IPS DF 4.7 (cell line): ENCODE data around the gene ZNF672.
"Not testable (repeated sequence)": the region's sequence is repeated elsewhere in the genome, so short reads cannot be mapped to it uniquely, and the experiment has no call there.

Experiments
- DNase-seq: peaks from one replicate; pipeline ENCODE4 v3.0.0-alpha.2; 2013; ENCODE audit warnings: low spot score; ENCODE audit errors: extremely low read depth

Gene ZNF672

DNA sequence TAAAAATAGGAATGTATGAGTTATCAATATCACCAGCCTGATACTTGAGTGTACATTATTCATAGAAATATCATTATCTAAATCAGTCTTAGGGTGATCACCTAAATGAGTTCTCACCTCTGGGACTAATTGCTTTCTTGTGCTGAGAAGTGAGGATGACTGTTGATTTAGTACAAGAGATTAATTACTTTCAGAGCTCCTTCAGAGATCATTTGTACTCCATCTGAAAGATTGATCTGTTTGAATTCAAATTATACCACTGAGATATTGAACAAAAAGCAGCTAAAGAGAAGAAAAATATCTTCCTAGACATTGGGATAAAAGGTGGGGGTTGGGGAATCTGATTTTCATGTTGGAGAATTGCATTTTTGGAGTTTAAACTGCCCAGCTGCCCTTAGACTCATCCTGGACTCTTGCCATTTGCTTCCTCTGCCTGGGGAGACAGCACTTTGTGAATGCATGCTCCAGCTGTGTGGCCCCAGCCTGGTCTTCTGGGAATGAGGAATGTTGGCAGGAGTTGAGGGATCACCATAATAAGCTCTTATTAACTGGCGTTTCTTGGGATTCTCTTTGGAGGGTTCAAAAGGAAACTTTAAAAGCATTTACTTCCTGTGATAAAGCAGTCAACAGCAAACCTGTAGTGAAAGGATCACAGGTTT lies 48.3 kb downstream of the ZNF672 start:
- DNase-seq: no peak

DNA sequence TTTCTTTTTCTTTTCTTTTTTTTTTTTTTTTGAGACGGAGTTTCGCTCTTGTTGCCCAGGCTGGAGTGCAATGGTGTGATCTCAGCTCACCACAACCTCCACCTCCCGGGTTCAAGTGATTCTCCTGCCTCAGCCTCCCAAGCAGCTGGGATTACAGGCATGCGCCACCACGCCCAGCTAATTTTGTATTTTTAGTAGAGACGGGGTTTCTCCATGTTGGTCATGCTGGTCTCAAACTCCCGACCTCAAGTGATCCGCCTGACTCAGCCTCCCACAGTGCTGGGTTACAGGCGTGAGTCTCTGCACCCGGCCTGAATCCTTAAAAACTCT lies 51.9 kb downstream of the ZNF672 start:
- DNase-seq: not testable (repeated sequence)

DNA sequence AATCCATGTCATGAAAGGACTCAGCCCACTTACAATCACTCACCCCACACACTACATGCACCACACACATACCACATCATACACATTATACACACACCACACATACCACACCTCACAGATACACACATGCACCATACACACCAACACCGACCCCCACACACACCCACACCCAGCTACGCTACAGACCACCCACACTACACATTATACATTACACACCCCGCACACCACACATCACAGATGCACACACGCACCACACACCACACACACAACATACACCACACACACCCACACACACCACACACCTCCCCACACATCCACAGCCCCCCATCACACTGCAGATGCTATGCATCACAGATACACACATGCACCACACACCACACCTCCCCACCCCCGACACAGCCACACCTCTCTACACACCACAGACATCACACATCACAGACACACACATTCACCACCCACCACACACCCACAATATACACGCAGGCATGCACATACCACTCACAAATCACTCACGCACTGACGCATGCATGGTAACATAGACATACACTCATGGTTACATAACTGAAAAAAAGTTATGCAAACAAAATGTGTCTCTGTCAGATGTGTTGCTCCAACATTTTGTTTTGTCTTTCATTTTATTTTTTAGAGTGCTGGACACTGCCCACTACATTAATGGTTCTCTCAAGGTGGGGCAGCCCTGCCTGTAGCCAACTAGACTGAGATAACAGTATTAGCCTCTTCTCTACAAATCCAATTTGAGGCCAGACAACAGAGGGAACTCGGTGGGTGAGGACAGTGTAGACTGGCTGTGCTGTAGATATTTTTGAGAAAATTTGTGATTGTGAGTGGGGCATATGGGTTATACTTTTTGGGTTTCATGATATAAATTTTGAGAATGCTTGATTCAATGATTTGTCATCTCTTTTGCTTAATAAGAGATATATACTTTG lies 52.8 kb downstream of the ZNF672 start:
- DNase-seq: no peak

DNA sequence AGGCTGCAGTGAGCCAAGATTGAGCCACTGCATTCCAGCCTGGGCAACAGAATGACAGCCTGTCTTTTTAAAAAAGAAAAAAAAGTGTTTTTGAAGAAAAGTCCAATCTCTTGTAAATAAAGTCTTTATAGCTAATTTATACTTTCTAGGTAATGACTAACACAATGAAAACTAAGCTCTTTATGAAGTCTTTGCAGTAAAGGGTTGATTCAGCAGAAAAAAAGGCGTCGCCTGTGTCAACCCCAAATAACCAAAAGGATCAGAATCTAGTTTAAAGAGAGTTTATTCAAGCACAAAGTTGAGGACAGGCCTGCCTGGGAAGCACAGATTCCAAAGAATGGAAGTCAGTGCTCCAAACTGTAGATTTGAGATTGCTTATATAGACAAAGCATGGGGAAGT lies 53.7 kb downstream of the ZNF672 start:
- DNase-seq: no peak

DNA sequence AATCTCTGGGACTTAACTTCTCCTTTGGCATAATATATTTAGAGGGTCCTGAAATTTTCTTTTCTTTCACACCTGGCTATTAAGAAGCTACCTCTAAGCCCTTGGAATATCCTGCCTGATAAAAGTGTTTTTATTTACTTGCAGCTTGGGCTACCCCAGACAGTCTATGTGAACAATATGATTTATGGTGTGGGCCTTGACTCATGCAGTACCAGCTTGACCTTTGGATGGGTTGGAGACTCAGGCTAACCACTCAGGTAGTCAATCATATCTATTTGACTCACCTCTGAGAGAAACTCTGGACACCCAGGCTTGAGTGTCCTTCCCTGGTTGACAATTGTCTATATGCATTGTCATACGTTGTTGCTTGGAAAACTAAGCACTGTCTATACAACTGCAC lies 54.6 kb downstream of the ZNF672 start:
- no peak for DNase-seq

DNA sequence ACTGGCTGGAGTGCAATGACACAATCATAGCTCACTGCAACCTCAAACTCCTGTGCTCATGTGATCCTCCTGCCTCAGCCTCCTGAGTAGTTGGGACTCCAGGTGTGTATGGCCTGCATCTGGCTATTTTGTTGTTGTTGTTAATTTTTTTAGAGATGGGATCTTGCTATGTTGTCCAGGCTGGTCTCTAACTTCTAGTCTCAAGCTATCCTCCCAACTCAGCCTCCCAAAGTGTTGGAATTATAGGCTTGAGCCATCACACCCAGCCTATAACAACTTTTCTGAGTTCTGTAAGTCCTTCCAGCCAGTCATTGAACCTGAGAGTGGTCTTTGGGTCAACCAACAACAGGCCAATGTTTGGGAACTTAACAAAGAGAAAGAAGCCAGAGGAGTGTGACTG lies 56.8 kb downstream of the ZNF672 start:
- no peak for DNase-seq

DNA sequence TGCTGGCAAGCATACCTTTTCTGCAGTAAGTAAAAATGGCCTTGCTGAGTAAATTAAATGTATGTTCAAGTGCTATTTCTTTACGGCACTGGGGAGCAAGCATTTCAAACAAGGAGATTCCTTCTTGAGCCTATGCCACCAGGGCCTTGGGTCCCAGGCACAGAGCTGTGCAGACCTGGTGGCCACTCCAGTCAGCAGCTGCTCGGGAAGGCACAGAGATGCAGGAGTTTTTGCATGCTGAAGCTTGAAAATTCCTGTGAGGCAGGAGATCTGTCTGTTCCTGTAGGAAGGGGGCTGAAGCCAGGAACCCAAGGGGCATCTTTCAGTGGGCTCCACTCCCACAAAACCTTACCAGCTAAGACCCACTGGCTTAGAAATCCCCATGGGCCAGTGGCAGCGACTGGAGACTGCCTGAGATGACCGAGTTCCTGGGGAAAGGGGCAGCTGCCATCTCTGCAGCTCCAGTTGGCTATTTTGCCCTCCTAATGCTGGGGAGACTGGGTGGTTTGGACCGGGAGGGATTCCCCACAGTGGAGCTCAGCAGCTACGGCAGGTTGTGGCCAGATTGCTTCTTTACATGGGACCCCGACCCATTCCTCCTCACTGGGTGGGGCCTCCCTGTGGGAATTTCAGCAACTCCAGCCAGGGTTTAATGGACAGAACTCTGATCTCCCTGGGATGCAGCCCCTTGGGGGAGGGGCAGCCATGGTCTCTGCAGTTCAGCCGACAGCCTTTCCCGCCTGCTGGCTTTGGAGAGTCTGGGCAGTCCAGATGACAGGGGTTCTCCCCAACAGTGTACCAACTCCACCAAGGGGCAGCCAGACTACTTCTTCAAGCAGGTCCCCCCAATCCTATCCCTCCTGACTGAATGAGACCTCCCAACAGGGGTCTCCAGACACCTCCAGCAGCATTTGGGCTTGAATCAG lies 59.7 kb downstream of the ZNF672 start:
- DNase-seq: no peak
